22Rv1 (cell line): ENCODE data around the gene DNAH8.

ENCODE experiments used
- CTCF ChIP-seq: fragments of 450-650 bp; IDR thresholded peaks from 2 replicates; pipeline ENCODE4 v1.5.1; 2017; ENCODE audit warnings: mild to moderate bottlenecking
- ZFX ChIP-seq: fragments of 450-650 bp; IDR thresholded peaks from 2 replicates; pipeline ENCODE4 v1.6.1; 2017; ENCODE audit warnings: antibody characterized with exemption, borderline replicate concordance

GRCh38 chr6:38775870-38776269 is 60.8 kb downstream of the DNAH8 start:
- TF ChIP-seq CTCF (no peak), ZFX (no peak)
